ENCODE measurements around the gene CST6.
"Not testable (repeated sequence)": the region's sequence is repeated elsewhere in the genome, so short reads cannot be mapped to it uniquely, and the experiment has no call there.

The CST6 gene

GRCh38 chr11:65983589-65983987 lies 28.2 kb upstream of the CST6 start:
- no peak for DNase-seq (ENCODE audit: low read depth in 2 of 2, low spot score in 1 of 2)

GRCh38 chr11:65987336-65987735 lies 24.5 kb upstream of the CST6 start:
- no peak for DNase-seq (ENCODE audit: low read depth in 2 of 2, low spot score in 1 of 2)

- DNase-seq (ENCODE audit: low read depth in 2 of 2, low spot score in 1 of 2), result peak; percentile 80 to 86
Observed at GRCh38 chr11:65988791-65989592, 22.8 kb upstream of the CST6 start.

DNA sequence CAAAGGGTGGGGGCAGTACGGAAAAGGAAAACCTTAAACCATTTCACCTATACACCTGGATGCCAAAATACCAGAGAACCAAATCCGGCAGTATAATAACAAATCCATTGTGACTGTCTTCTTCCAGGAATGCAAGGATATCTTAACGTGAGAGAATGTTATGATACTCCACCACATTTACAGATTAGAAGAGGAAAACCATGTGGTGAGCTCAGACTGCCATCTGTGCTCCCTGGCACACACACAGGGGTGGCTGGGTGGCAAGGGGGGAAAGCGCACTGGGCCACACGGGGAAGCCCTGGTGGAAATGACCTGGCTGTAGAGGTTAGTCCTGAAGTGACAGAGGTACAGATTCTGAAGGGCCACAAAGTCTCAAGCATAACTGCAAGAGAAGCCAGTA lies 19.8 kb upstream of the CST6 start:
- DNase-seq (ENCODE audit: low read depth in 2 of 2, low spot score in 1 of 2), result no peak

- DNase-seq (ENCODE audit: low read depth in 2 of 2, low spot score in 1 of 2), result no peak
Observed at GRCh38 chr11:65997286-65997685, 14.5 kb upstream of the CST6 start.

DNA sequence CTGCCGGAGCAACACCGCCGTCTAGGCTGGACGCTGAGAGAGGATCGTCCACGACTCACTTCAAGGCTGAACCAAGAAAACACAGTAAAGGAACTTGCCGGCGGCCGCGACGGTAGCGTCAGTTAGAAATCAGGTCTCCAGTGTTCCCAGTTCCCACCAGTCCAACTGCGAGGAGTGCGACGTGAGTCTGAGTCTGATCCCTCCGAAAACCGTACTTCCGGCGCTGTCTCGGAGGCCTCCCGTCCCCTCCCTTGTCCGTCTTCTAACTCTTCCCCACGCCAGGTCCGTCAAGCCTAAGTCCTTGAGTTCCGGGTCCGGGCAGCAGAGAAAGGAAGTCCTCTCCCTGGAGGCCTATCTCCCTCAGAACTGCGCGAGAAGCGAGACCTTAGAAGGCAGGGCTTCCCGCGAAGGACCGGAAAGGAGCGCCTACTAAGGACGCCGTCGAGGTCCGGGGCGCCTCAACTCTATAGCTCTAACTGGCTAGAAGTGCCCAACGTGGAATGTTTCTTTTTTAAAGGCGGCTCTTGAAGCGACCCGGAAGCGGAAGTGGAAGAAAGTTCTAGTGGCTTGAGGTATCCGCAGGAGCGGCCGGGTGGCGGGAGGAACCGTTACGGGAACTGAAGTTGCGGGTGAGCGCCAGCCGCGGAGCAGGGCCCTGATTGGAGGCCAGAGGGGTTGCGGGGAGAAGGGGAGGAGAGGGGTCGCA lies 9.7 kb upstream of the CST6 start, which contains the start of the genes BANF1 and EIF1AD:
Gene BANF1 (plus strand): TSS at position 562 of the 706 bp plus-strand sequence. CDS start 748 bp downstream, outside the sequence.
Gene EIF1AD (minus strand): TSS at position 216 of the 706 bp plus-strand sequence. CDS start 1,768 bp downstream, outside the sequence.
- peak; percentile 83 to 84 for DNase-seq (ENCODE audit: low read depth in 2 of 2, low spot score in 1 of 2)

DNA sequence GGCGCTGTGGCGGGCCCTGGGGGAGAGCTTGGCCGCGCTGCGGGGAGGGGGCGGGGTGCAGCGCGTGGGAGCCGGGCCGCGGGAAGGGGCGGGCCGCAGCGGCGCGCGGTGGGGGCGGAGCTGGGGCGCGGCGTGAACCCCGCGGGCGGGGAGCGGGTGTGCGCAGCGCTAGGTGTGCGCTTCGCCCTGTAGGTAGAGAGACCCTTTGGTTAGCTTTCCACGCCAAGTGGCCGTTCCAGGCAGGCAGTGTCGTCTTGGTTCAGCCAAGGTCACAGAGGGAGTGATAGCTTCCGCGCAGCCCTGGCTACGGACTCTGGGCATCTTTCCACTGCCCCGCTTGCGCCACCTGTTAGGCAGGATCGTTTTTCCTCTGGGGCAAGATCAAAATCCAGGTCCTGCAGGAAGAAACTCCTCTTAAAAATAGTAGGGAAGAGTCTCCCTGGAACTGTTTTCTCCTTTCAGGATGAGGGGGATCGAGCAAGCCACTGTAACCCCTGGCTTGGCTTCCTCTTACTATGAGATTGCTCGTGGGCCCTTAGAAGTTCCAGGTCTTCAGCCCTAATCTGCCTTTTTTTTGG lies 9.1 kb upstream of the CST6 start:
- DNase-seq (ENCODE audit: low read depth in 2 of 2, low spot score in 1 of 2), result no peak

GRCh38 chr11:66003291-66003690 lies 8.5 kb upstream of the CST6 start:
- DNase-seq (ENCODE audit: low read depth in 2 of 2, low spot score in 1 of 2), result no peak

- no peak for DNase-seq (ENCODE audit: low read depth in 2 of 2, low spot score in 1 of 2)
Observed at GRCh38 chr11:66004186-66004585, 7.6 kb upstream of the CST6 start.

- no peak for DNase-seq (ENCODE audit: low read depth in 2 of 2, low spot score in 1 of 2)
Observed at GRCh38 chr11:66006134-66006890, 5.5 kb upstream of the CST6 start.

DNA sequence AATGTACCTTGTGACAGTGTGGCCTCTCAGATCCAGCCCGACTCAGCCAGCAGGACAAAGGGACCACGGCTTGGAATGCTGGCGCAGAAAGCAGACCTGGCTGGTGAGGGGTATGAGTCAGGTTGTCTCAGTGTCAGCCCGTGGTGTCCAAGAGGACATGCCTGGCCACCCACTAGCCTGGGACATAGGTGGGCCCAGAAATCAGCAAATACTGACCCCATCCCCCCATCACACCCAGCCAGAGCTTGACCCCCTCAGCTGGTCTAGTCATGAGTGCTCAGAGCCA lies 5.0 kb upstream of the CST6 start:
- DNase-seq (ENCODE audit: low read depth in 2 of 2, low spot score in 1 of 2), result no peak

- no peak for DNase-seq (ENCODE audit: low read depth in 2 of 2, low spot score in 1 of 2)
Observed at GRCh38 chr11:66007201-66007634, 4.6 kb upstream of the CST6 start.

- DNase-seq (ENCODE audit: low read depth in 2 of 2, low spot score in 1 of 2), result no peak
Observed at GRCh38 chr11:66008095-66008467, 3.7 kb upstream of the CST6 start.

DNA sequence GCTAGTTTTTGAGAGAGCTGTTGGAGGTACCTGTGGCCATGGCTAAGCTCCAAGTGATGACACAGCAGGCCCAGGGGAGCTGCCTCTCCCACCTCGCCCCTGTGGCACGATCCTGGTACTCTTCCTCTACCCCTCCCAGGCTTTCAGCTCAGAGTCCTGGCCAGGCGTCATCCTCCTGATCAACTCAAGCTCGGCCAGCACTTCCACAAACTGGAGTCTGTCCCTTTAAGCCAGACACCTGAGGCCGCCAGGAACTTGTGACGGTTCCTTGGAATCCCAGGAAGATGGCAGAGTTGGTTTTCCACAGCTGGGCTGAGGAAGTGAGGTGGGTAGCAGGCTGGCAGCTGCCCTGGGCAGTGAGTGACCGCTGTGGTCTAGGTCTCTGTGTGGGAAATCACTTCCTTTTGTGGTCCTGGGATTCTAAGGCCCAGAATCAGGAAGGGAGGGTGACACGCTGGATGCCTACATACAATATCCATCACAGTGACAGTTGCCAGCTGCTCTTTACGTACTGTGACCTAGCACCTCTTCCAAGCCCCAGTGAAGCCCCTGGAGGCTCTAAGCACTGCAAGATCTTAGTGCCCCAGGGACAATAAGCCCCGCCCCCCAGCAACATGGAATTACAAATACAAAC lies 3.2 kb upstream of the CST6 start:
- no peak for DNase-seq (ENCODE audit: low read depth in 2 of 2, low spot score in 1 of 2)

DNA sequence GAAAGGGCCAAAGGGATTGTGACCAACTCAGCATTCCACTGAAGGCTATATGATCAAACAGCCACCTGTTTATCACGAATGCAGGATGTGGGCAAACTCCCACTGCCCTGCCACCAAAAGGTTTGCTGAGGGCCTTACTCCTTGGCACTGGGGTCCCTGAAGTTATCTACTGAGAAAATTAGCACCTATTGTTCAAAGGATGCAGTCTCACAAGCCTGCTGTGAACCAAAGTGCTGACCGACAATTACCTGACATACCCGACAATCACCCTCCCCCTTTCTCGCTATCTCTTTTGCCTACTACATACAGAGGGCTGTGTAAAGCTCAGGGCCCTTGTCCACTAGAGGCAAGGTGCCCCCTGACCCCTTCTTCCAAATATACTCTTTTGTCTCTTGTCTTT lies 1.8 kb upstream of the CST6 start:
- DNase-seq (ENCODE audit: low read depth in 2 of 2, low spot score in 1 of 2), result not testable (repeated sequence)

GRCh38 chr11:66011239-66011784 lies 496 bp upstream of the CST6 start:
- no peak for DNase-seq (ENCODE audit: low read depth in 2 of 2, low spot score in 1 of 2)

DNA sequence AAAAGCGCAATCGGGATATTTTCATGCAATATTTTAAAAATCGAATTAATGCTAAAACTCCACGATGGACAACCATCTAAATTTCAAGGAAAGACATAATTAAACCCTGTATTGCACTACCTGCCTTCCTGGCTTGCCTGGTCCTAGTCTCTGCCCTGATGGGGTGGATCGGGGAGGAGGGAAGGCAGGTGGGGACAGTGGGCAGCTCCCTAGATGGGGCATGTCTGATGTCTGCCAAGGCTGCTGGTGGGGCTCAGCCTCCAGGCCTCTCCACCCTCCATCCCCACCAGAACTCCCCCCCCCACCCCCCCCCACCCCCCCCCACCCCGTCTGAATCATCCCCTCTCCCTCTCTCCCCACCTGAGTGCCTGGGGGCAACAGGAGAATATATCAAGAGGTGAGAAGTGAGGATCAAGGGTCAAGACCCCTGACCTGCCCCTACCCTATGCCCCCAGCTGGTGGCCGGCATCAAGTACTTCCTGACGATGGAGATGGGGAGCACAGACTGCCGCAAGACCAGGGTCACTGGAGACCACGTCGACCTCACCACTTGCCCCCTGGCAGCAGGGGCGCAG lies 650 bp downstream of the CST6 start:
- DNase-seq (ENCODE audit: low read depth in 2 of 2, low spot score in 1 of 2), result no peak

GRCh38 chr11:66012946-66013761 lies 1.3 kb downstream of the CST6 start:
- no peak for DNase-seq (ENCODE audit: low read depth in 2 of 2, low spot score in 1 of 2)

- no peak for DNase-seq (ENCODE audit: low read depth in 2 of 2, low spot score in 1 of 2)
Observed at GRCh38 chr11:66013762-66014100, 1.9 kb downstream of the CST6 start.
